Measurements from ENCODE around the gene TDRD7. TPM values are rescaled to one million over a fixed set of nuclear protein-coding genes. Genes with fewer than 3 reads are reported as not detected.

TDRD7 gene
- total RNA-seq, 1 donor from 2014 or later: 8.1 TPM

DNA sequence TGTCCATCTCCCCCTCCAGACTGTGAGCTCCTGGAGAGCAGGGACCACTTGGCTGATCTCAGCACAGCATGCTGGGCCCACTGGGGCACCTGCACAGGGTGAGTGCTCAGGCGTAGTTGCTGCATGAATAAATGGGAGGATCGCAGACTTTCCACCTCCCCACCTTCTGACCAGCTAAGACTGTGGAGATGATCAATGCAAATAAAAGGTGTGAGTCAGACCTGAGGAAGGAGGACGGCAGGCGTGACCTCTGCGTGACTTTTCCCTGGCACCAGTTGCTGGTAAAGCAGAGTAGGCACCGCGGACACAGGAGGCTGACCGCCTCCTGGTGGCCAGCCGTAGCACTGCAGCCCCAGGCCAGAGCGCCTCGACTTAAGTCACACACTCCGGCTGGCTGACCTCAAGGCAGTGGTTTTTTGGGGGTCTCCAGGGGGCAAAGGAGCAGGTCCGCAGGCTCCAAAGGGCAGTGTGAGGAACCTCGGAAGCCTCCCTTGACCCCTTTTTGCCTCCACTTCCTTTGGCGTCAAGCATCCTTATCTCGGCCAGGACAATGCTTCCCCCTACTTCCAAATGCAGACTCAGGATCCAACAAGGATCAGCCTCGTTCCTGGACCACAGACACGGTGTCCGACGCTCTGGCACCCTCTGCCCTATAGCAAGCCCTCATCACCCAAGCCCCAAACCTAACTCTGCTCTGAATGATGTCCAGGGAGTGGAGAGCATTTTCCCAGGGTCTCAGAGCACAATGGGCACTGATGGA, 12.7 kb upstream of the TDRD7 start:
- no peaks in the 10 kb centered on the region for H3K27me3 ChIP-seq
- no peaks in the 10 kb centered on the region for H3K36me3 Mint-ChIP-seq
- no peak overlapping the region for H3K27ac Mint-ChIP-seq
- H3K4me1 ChIP-seq: peaks cover 12% of the 10 kb centered on the region
- H3K9me3 ChIP-seq (ENCODE audit: low read depth): peaks cover 10% of the 10 kb centered on the region
- peak; percentile 76 for DNase-seq (ENCODE audit: low spot score)
- H3K4me1 Mint-ChIP-seq: peaks cover 8% of the 10 kb centered on the region
- H3K9me3 Mint-ChIP-seq: peaks cover 16% of the 10 kb centered on the region
- H3K9ac ChIP-seq: no peak overlapping the region
- no peaks in the 10 kb centered on the region for H3F3A ChIP-seq (ENCODE audit: low read depth)
- peak overlapping the region; percentile 73 for H2AFZ ChIP-seq (replicated peaks)
- H3K27me3 Mint-ChIP-seq (ENCODE audit: insufficient read depth, low read depth): peaks cover 16% of the 10 kb centered on the region
- no peaks in the 10 kb centered on the region for H3K79me2 ChIP-seq (ENCODE audit: low read depth)
- TF ChIP-seq EZH2phosphoT487 (IDR thresholded peaks at IDR 0.05) (no peak), CTCF (IDR thresholded peaks at IDR 0.05) (peak; percentile 85), EZH2 (IDR thresholded peaks at IDR 0.05) (no peak)
- H3K27ac ChIP-seq: no peak overlapping the region
- no peak overlapping the region for H3K4me2 ChIP-seq
- peaks cover 4% of the 10 kb centered on the region for H3K36me3 ChIP-seq
- H4K20me1 ChIP-seq (ENCODE audit: low read depth): no peaks in the 10 kb centered on the region
- H3K4me3 Mint-ChIP-seq: no peak overlapping the region
- H3K4me3 ChIP-seq: no peak overlapping the region

DNA sequence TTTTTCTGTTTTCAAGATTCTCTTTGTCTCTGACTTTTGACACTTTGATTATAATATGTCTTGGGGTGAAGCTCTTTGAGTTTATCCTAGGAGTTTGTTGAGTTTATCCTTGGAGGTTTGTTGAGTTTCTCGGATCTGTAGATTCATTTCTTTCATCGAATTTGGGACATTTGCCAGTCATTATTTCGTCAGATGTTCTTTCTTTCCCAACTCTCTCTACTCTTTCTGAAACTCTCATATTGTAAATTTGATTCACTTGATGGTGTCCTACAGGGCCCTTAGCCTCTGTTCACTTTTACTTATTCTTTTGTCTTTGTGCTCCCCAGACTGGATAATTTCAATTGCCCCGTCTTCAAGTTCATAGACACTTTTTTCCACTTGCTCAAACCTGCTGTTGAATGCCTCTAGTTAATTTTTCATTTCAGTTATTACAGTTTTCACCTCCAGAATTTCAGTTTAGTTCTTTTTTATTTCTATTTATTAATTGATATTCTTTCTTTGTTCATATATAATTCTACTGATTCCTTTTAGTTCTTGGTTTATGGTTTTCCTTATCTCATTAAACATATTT, 8.1 kb upstream of the TDRD7 start:
- Histone ChIP-seq H3K9ac (no peak overlapping the region), H3K4me3 (no peak overlapping the region), H3K9me3 (ENCODE audit: low read depth) (peaks cover 16% of the 10 kb centered on the region), H3K4me1 (peaks cover 16% of the 10 kb centered on the region), H3K79me2 (ENCODE audit: low read depth) (no peaks in the 10 kb centered on the region), H3K4me2 (no peak overlapping the region), H3F3A (ENCODE audit: low read depth) (peaks cover 29% of the 10 kb centered on the region), H2AFZ (replicated peaks) (no peak overlapping the region), H3K27ac (no peak overlapping the region), H3K27me3 (no peaks in the 10 kb centered on the region), H3K36me3 (peaks cover 8% of the 10 kb centered on the region), H4K20me1 (ENCODE audit: low read depth) (no peaks in the 10 kb centered on the region)
- Mint-ChIP-seq H3K4me3 (no peak overlapping the region), H3K9me3 (peaks cover 26% of the 10 kb centered on the region), H3K4me1 (peaks cover 13% of the 10 kb centered on the region), H3K36me3 (no peaks in the 10 kb centered on the region), H3K27ac (no peak overlapping the region), H3K27me3 (ENCODE audit: insufficient read depth, low read depth) (peaks cover 11% of the 10 kb centered on the region)
- no peak for TF ChIP-seq EZH2phosphoT487 (IDR thresholded peaks at IDR 0.05)
- TF ChIP-seq CTCF (IDR thresholded peaks at IDR 0.05): no peak
- DNase-seq (ENCODE audit: low spot score): no peak

DNA sequence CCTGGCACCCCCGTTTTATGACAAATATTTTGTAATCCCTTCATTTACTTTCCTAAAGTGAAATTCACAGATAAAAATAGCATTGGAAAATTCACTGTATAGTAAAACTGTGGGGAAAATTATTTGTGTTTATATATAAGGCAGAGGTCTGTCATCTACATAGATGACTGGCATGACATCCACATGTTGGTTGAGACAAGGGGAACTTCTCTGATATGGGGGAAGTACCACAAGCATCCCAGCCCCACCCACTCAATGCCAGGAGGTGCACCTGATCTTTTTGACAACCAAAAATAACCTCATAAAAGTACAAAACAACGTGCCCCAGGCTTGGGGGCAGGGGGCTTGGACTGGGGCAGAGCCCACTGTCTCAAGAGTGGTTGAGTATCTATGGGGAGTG, 6.3 kb upstream of the TDRD7 start:
- Mint-ChIP-seq H3K36me3 (no peaks in the 10 kb centered on the region), H3K9me3 (peaks cover 25% of the 10 kb centered on the region), H3K27me3 (ENCODE audit: insufficient read depth, low read depth) (peaks cover 11% of the 10 kb centered on the region), H3K27ac (no peak overlapping the region), H3K4me1 (peaks cover 13% of the 10 kb centered on the region), H3K4me3 (no peak overlapping the region)
- H4K20me1 ChIP-seq (ENCODE audit: low read depth): no peaks in the 10 kb centered on the region
- no peak overlapping the region for H3K27ac ChIP-seq
- no peak overlapping the region for H3K9ac ChIP-seq
- no peak overlapping the region for H2AFZ ChIP-seq (replicated peaks)
- peaks cover 16% of the 10 kb centered on the region for H3K4me1 ChIP-seq
- H3K27me3 ChIP-seq: peaks cover 5% of the 10 kb centered on the region
- no peak for DNase-seq (ENCODE audit: low spot score)
- H3F3A ChIP-seq (ENCODE audit: low read depth): peaks cover 29% of the 10 kb centered on the region
- no peak for TF ChIP-seq CTCF (IDR thresholded peaks at IDR 0.05)
- TF ChIP-seq EZH2phosphoT487 (IDR thresholded peaks at IDR 0.05): no peak
- TF ChIP-seq EZH2 (IDR thresholded peaks at IDR 0.05): no peak
- H3K4me2 ChIP-seq: no peak overlapping the region
- H3K9me3 ChIP-seq (ENCODE audit: low read depth): peaks cover 16% of the 10 kb centered on the region
- H3K36me3 ChIP-seq: peaks cover 8% of the 10 kb centered on the region
- no peak overlapping the region for H3K4me3 ChIP-seq
- H3K79me2 ChIP-seq (ENCODE audit: low read depth): no peaks in the 10 kb centered on the region

All from neural progenitor cell (in vitro differentiated cells).